Epithelial cell of prostate (primary cell): ENCODE results near the gene CEP112.

Experiments used
- DNase-seq: peaks from one replicate; pipeline ENCODE4 v3.0.0-alpha.2; 2011; ENCODE audit warnings: low read depth, low spot score
- H3K27ac ChIP-seq: fragments of 450-650 bp; 2 replicates; pipeline ENCODE4 v1.5.1; 2017; ENCODE audit warnings: mild to moderate bottlenecking

The CEP112 gene

GRCh38 chr17:65674246-65675045 lies 517.5 kb downstream of the CEP112 start:
- DNase-seq = no peak
- H3K27ac ChIP-seq = no peak overlapping the region

GRCh38 chr17:65670667-65671371 lies 521.1 kb downstream of the CEP112 start:
- H3K27ac ChIP-seq = no peak overlapping the region
- DNase-seq = no peak

- no peak for DNase-seq
- no peak overlapping the region for H3K27ac ChIP-seq
Measured at GRCh38 chr17:65668211-65668610, 523.7 kb downstream of the CEP112 start.

GRCh38 chr17:65667656-65668055 lies 524.3 kb downstream of the CEP112 start:
- no peak for DNase-seq
- no peak overlapping the region for H3K27ac ChIP-seq

GRCh38 chr17:65666876-65667321 lies 525.0 kb downstream of the CEP112 start:
- H3K27ac ChIP-seq = no peak overlapping the region
- DNase-seq = no peak

- H3K27ac ChIP-seq = no peak overlapping the region
- DNase-seq = no peak
Measured at GRCh38 chr17:65665966-65666365, 526.0 kb downstream of the CEP112 start.

GRCh38 chr17:65664696-65665095 lies 527.2 kb downstream of the CEP112 start:
- no peak overlapping the region for H3K27ac ChIP-seq
- no peak for DNase-seq

GRCh38 chr17:65664266-65664665 lies 527.7 kb downstream of the CEP112 start:
- DNase-seq = no peak
- no peak overlapping the region for H3K27ac ChIP-seq

- no peak for DNase-seq
- H3K27ac ChIP-seq = no peak overlapping the region
Measured at GRCh38 chr17:65662196-65662595, 529.7 kb downstream of the CEP112 start.

- no peak overlapping the region for H3K27ac ChIP-seq
- no peak for DNase-seq
Measured at GRCh38 chr17:65660947-65661346, 531.0 kb downstream of the CEP112 start.

GRCh38 chr17:65660078-65660477 lies 531.9 kb downstream of the CEP112 start:
- DNase-seq = no peak
- no peak overlapping the region for H3K27ac ChIP-seq

GRCh38 chr17:65659512-65659911 lies 532.4 kb downstream of the CEP112 start:
- no peak overlapping the region for H3K27ac ChIP-seq
- no peak for DNase-seq

GRCh38 chr17:65657251-65657828 lies 534.6 kb downstream of the CEP112 start:
- H3K27ac ChIP-seq = no peak overlapping the region
- DNase-seq = no peak

GRCh38 chr17:65656390-65657250 lies 535.3 kb downstream of the CEP112 start:
- no peak overlapping the region for H3K27ac ChIP-seq
- no peak for DNase-seq

GRCh38 chr17:65655706-65656105 lies 536.2 kb downstream of the CEP112 start:
- no peak overlapping the region for H3K27ac ChIP-seq
- no peak for DNase-seq

- no peak overlapping the region for H3K27ac ChIP-seq
- no peak for DNase-seq
Measured at GRCh38 chr17:65644545-65644944, 547.4 kb downstream of the CEP112 start.

GRCh38 chr17:65638221-65638975 lies 553.5 kb downstream of the CEP112 start:
- DNase-seq = no peak
- H3K27ac ChIP-seq = no peak overlapping the region

GRCh38 chr17:65637786-65638185 lies 554.1 kb downstream of the CEP112 start:
- DNase-seq = no peak
- H3K27ac ChIP-seq = no peak overlapping the region

- no peak for DNase-seq
- H3K27ac ChIP-seq = no peak overlapping the region
Measured at GRCh38 chr17:65634533-65634932, 557.4 kb downstream of the CEP112 start.

GRCh38 chr17:65633988-65634387 lies 557.9 kb downstream of the CEP112 start:
- peak; percentile 18 for DNase-seq
- no peak overlapping the region for H3K27ac ChIP-seq
